GM21825 (cell line): ENCODE data around the gene ABCA5.

Source experiments
- ATAC-seq: cut with Tn5 transposase; IDR thresholded peaks from one replicate; pipeline ENCODE4 v1.9.1; 2021; ENCODE audit warnings: mild to moderate bottlenecking, moderate library complexity; ENCODE audit not compliant: unreplicated experiment

Gene ABCA5

GRCh38 chr17:69327060-69327831 lies at the start of gene ABCA5:
TSS of gene ABCA5 (minus strand) at chr17:69327133. CDS start at chr17:69314415, 12,718 bp downstream.
- ATAC-seq = peak; percentile 96

GRCh38 chr17:69375229-69375628 lies 48.3 kb upstream of the ABCA5 start:
- ATAC-seq = no peak

- ATAC-seq = no peak
Observed at GRCh38 chr17:69373069-69373468, 46.1 kb upstream of the ABCA5 start.

- ATAC-seq = peak; percentile 65
Observed at GRCh38 chr17:69367298-69367697, 40.4 kb upstream of the ABCA5 start.

GRCh38 chr17:69363488-69364210 lies 36.7 kb upstream of the ABCA5 start:
- no peak for ATAC-seq

- no peak for ATAC-seq
Observed at GRCh38 chr17:69361156-69361555, 34.2 kb upstream of the ABCA5 start.

- ATAC-seq = no peak
Observed at GRCh38 chr17:69358688-69359596, 32.0 kb upstream of the ABCA5 start.

- no peak for ATAC-seq
Observed at GRCh38 chr17:69357701-69358100, 30.8 kb upstream of the ABCA5 start.

GRCh38 chr17:69356625-69357024 lies 29.7 kb upstream of the ABCA5 start:
- ATAC-seq = no peak

- no peak for ATAC-seq
Observed at GRCh38 chr17:69350911-69351310, 24.0 kb upstream of the ABCA5 start.

GRCh38 chr17:69348429-69348828 lies 21.5 kb upstream of the ABCA5 start:
- no peak for ATAC-seq

GRCh38 chr17:69346766-69347165 lies 19.8 kb upstream of the ABCA5 start:
- no peak for ATAC-seq

GRCh38 chr17:69344939-69345338 lies 18.0 kb upstream of the ABCA5 start:
- ATAC-seq = no peak

GRCh38 chr17:69342896-69343644 lies 16.1 kb upstream of the ABCA5 start:
- ATAC-seq = no peak

GRCh38 chr17:69339937-69340336 lies 13.0 kb upstream of the ABCA5 start:
- ATAC-seq = no peak

- no peak for ATAC-seq
Observed at GRCh38 chr17:69336996-69337395, 10.1 kb upstream of the ABCA5 start.

GRCh38 chr17:69336580-69336979 lies 9.6 kb upstream of the ABCA5 start:
- no peak for ATAC-seq

- no peak for ATAC-seq
Observed at GRCh38 chr17:69335058-69335457, 8.1 kb upstream of the ABCA5 start.

GRCh38 chr17:69333561-69333960 lies 6.6 kb upstream of the ABCA5 start:
- ATAC-seq = no peak

GRCh38 chr17:69331756-69332155 lies 4.8 kb upstream of the ABCA5 start:
- ATAC-seq = no peak
